Stimulated activated CD4-positive, alpha-beta T cell treated with anti-CD3 and anti-CD28 coated beads, Interleukin-12 subunit alpha, Interleukin-12 subunit beta, amount 100 ng/mL, for 4 hours (primary cell): Measurements from ENCODE around the gene MAD1L1.
A peak's percentile ranks its signal among the peaks of the same experiment; 100 is the strongest.

ENCODE experiments used
- DNase-seq: peaks from one replicate; pipeline ENCODE4 v3.0.0-alpha.2; 2020

MAD1L1 gene

GRCh38 chr7:2257651-2258050 lies 24.9 kb upstream of the MAD1L1 start:
- no peak for DNase-seq

GRCh38 chr7:2257046-2257551 lies 24.4 kb upstream of the MAD1L1 start:
- DNase-seq: no peak

- DNase-seq: no peak
Observed at GRCh38 chr7:2256306-2257045, 23.7 kb upstream of the MAD1L1 start.

DNA sequence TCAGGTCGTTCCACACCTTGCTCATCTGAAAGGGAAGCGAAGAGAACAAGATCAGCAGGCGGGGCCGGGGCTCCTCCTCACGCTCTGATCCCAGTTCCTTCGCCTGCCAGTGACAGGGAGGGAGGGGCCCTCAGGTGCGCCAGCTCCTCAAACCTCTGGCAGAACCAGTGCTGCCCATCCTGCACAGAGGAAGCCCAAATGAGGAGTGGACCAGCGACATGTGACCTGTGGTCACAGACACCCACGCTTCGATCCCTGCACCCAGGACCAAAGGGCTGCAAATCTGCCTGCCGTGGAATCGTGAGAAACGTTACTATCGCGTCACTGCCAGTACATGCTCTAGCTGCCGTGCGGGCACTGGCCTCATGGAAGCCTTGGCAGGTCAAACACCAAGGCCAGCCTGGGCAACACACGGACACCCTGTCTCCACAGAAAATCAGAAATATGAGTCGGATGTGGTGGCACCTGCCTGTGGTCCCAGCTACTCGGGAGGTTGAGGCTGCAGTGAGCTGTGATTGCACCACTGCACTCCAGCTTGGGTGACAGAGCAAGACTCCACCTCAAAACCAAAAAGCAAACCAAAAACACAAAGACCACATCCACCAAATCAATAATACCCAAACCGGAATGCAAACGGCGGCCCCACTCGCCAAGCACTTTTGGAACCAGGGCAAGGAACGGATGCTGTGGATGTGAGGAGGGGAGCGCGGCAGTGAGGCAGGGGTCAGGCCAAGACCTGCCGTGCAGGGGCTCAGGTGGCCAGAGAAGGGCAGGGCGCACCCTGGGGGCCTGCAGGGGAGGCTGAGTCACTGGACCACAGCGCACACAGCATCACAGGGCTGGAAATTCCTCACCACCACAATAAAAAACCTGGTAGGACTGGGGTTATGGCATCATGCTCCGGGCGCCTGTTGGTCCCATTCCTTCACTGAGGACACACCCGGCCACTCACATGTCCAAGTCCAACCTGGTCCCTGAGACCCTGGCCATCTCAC lies 22.7 kb upstream of the MAD1L1 start:
- DNase-seq: no peak

GRCh38 chr7:2254429-2255144 lies 21.8 kb upstream of the MAD1L1 start:
- no peak for DNase-seq

DNA sequence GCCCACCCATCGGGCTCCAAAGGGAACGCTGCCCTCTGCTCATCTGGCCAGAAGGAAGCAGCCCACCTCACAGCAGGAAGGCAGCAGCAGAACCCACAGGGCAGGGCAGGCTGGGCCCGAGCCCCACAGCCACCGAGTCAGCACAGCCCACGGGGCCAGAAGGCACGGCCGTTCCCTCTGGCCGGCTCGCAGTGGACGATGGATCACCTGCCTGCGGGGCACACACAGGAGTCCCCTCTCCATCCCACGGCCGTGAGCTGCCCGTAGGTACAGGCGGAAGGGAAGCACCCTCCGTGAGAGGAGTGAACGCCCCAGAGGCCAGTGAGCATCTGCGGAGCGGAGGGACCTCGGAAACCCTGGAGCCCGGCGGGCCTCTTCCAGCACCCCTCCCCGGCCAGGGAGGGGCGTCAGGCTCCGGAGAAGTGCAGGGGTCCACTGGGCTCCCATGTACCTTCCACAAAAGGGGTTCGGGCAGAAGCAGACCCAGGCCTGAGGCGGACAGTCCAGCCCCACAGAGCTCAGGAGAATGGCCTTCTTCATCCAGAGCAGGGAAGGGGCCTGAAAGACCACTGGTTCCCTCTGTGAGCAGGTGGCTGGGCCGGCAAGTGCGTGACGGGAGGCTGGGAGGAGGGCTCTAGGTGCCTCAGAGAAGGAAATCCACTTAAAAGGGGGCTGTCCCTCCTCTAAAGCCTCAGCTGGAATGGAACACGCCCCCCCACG lies 20.9 kb upstream of the MAD1L1 start:
- DNase-seq: no peak

DNA sequence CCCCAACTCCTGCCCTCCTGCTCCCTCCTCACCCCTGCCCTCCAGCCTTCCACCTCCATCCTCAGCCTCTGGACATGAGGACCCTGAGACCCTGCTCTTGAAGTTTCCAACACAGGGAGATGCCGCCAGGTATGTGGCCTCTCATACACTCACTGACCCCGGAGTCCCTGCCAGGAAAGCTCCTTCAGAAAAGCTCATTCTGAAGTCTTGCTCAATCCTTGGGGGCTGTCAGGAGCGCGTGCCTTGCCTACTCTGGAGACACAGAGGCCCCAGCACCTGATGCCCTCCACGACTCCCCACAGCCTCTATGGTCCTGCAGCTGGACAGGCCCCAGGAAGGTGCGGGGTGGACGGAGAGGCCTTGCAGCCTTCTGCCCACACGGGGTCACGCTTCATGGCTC lies 20.3 kb upstream of the MAD1L1 start:
- no peak for DNase-seq

GRCh38 chr7:2251841-2252771 lies 19.4 kb upstream of the MAD1L1 start:
- DNase-seq: no peak

GRCh38 chr7:2251381-2251780 lies 18.6 kb upstream of the MAD1L1 start:
- DNase-seq: no peak

- no peak for DNase-seq
Observed at GRCh38 chr7:2249744-2250323, 17.1 kb upstream of the MAD1L1 start.

- no peak for DNase-seq
Observed at GRCh38 chr7:2248984-2249694, 16.4 kb upstream of the MAD1L1 start.

- peak; percentile 16 for DNase-seq
Observed at GRCh38 chr7:2247141-2247995, 14.6 kb upstream of the MAD1L1 start.

- DNase-seq: no peak
Observed at GRCh38 chr7:2245883-2246675, 13.3 kb upstream of the MAD1L1 start.

- no peak for DNase-seq
Observed at GRCh38 chr7:2244404-2244995, 11.8 kb upstream of the MAD1L1 start.

GRCh38 chr7:2243458-2243857 lies 10.7 kb upstream of the MAD1L1 start:
- DNase-seq: no peak

DNA sequence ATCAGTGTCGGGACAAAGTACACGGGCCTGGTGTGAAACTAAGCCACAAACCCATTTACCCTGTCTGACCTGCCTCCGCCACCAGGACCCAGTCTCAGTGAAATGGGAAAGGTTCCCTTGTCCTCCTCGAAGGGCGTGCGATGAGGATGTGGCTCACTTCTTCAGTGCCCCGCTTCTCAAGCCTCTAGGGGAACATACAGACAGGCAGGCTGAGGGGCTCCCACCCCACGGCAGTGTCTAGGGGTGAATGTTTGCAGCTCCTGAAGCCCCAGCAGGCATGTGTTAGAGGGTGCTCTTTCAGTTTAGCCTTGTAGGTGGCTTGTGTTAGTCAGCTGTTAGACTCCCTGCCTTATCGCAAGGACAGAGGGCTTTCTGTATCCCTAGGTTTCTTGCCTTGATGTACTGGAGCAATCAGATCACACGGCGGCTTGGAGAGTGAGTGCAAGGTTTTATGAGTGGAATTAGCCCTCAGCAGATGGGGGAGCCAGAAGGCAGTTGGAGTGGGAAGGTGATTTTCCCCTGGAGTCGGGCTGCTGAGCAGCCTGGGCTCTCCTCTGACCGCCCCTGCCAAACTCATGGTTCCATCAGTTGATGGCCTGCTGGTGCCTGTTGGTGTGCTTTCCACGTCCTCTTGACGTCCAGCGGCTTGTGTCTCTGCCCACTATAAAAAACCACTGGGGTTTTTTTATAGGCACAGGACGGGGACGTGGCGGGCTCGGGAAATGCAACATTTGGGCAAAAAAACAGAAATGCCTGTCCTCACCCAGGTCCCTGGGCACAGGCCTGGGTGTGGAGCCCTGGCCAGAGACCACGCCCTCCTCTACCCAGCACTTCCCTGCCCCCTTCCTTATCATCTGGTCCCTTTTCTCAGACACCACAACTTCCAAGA lies 10.0 kb upstream of the MAD1L1 start:
- DNase-seq: no peak
